T-cell (primary cell): Measurements from ENCODE around the gene MAN2A1. TPM values are rescaled to one million over a fixed set of nuclear protein-coding genes. Genes with fewer than 3 reads are reported as not detected.

Experiments
- ATAC-seq, 4 experiments: fragments of 200-7000 bp in 3 of 4; fragments of 150-1000 bp in 1 of 4; cut with Tn5 transposase; replicated peaks in 1 of 4; 1 replicate in 3 of 4; 2 replicates in 1 of 4; pipeline ENCODE4 v1.10.0; 2021; ENCODE audit warnings: moderate library complexity in 3 of 4, mild to moderate bottlenecking in 2 of 4, moderate number of reproducible peaks in 1 of 4
- CTCF ChIA-PET, 2 donors: fragments of 300-600 bp; sonication (Branson Sonifier 250); formaldehyde crosslinking; loops; one replicate each; lab custom pipeline; 2022; ENCODE audit warnings: antibody characterized with exemption in 2 of 2; lab: Charles Lee
- POLR2A ChIA-PET, 2 donors: fragments of 300-600 bp; sonication (Branson Sonifier 250); formaldehyde crosslinking; loops; one replicate each; lab custom pipeline; 2022; ENCODE audit warnings: antibody characterized with exemption in 2 of 2; lab: Charles Lee
- DNase-seq, 35 experiments: peaks; one replicate each; pipeline versions ENCODE4 v3.0.0 to v3.0.0-alpha.2; 2013 to 2023
- H3K27ac ChIP-seq: one replicate; pipeline ENCODE4 v1.5.1; 2013; ENCODE audit warnings: low read length
- H3K27me3 ChIP-seq, 2 experiments: replicated peaks in 1 of 2; 1 replicate in 1 of 2; 2 replicates in 1 of 2; pipeline versions ENCODE4 v1.6.1 to v1.7.0; 2013; ENCODE audit warnings: low read length in 1 of 2, mixed read lengths in 1 of 2; ENCODE audit not compliant: control insufficient read depth in 2 of 2, insufficient read depth in 2 of 2; ENCODE audit errors: extremely low read depth in 1 of 2
- H3K36me3 ChIP-seq, 2 donors: 1 replicate in 1 of 2; 2 replicates in 1 of 2; pipeline versions ENCODE4 v1.6.1 to v1.7.0; 2013; ENCODE audit warnings: low read length in 1 of 2; ENCODE audit not compliant: control insufficient read depth in 2 of 2, insufficient read depth in 1 of 2; ENCODE audit errors: extremely low read depth in 1 of 2
- H3K4me1 ChIP-seq, 2 experiments: 1 replicate in 1 of 2; 2 replicates in 1 of 2; pipeline versions ENCODE4 v1.6.1 to v1.7.0; 2013; ENCODE audit warnings: low read length in 2 of 2, mixed read lengths in 1 of 2; ENCODE audit not compliant: insufficient read depth in 2 of 2, control insufficient read depth in 1 of 2; ENCODE audit errors: extremely low read depth in 1 of 2
- H3K4me3 ChIP-seq, 2 donors: 1 replicate in 1 of 2; 2 replicates in 1 of 2; pipeline versions ENCODE4 v1.5.1 to v1.7.0; 2013; ENCODE audit warnings: mild to moderate bottlenecking in 2 of 2, low read length in 1 of 2, moderate library complexity in 1 of 2; ENCODE audit not compliant: control insufficient read depth in 1 of 2; ENCODE audit errors: extremely low read depth in 1 of 2
- H3K9me3 ChIP-seq: 2 replicates; pipeline ENCODE4 v1.7.0; 2013
- H3K27ac Mint-ChIP-seq, 2 donors: one replicate each; pipeline ENCODE4 v1.8.0; 2020 to 2021; ENCODE audit warnings: mild to moderate bottlenecking in 2 of 2, mixed read lengths in 2 of 2
- H3K27me3 Mint-ChIP-seq, 2 donors: one replicate each; pipeline ENCODE4 v1.8.0; 2021 to 2022; ENCODE audit warnings: mixed read lengths in 2 of 2
- H3K36me3 Mint-ChIP-seq: one replicate; pipeline ENCODE4 v1.8.0; 2021; ENCODE audit warnings: mixed read lengths
- H3K4me1 Mint-ChIP-seq, 3 donors: one replicate each; pipeline ENCODE4 v1.8.0; 2020 to 2022; ENCODE audit warnings: mixed read lengths in 3 of 3, mild to moderate bottlenecking in 1 of 3
- H3K4me3 Mint-ChIP-seq, 3 donors: one replicate each; pipeline ENCODE4 v1.8.0; 2020 to 2022; ENCODE audit warnings: mild to moderate bottlenecking in 3 of 3, mixed read lengths in 3 of 3, moderate library complexity in 3 of 3
- H3K9me3 Mint-ChIP-seq, 3 donors: one replicate each; pipeline ENCODE4 v1.8.0; 2020 to 2022; ENCODE audit warnings: mixed read lengths in 3 of 3
- WGBS: methylation state at CpG from one replicate; pipeline ENCODE4 v1.1.5; 2013; ENCODE audit warnings: missing lambda C conversion rate; ENCODE audit not compliant: insufficient coverage; 5-methylcytosine and 5-hydroxymethylcytosine counted together
- total RNA-seq, 35 experiments: library from RNA in 6 of 35; stranded (reverse) in 6 of 35; fragments of 120-200 nt in 1 of 35; gene quantifications; one replicate each; pipeline versions ENCODE4 v1.2.1 to v1.2.4 and lab custom pipeline; 2013 to 2026

The MAN2A1 gene
- total RNA-seq, 5 donors from 2014 or later (not counting 1 experiment from before 2014, with no cell fraction given): 46.7 to 64.0 (median 50.4) TPM

GRCh38 chr5:109862301-109862700, 172.6 kb downstream of the MAN2A1 start:
- Mint-ChIP-seq H3K9me3 (no peaks in the 10 kb centered on the region), H3K36me3 (peaks cover 77% of the 10 kb centered on the region), H3K4me3 (no peak overlapping the region), H3K27ac (no peak overlapping the region), H3K4me1 (peaks cover 77 to 79% (median 78%) of the 10 kb centered on the region in 3 donors), H3K27me3 (no peaks in the 10 kb centered on the region)
- H3K4me1 ChIP-seq: peaks cover 22 to 26% of the 10 kb centered on the region in 2 experiments
- ChIA-PET CTCF (interaction anchor here in 1 of 2 donors (0.6 kb wide), 1 partner anchor 40 kb away, joined by 3 read pairs; no protein-coding TSS in a partner anchor), POLR2A (no interaction called here)
- peaks cover 0 to 35% of the 10 kb centered on the region in 2 donors for H3K36me3 ChIP-seq
- no peak overlapping the region for H3K27ac ChIP-seq
- no peaks in the 10 kb centered on the region for H3K27me3 ChIP-seq
- DNase-seq (no peak), ATAC-seq (no peak)
- 100% methylated on average over 1 of the region's 2 CpGs for WGBS
- H3K9me3 ChIP-seq: no peaks in the 10 kb centered on the region
- H3K4me3 ChIP-seq: no peak overlapping the region

- Histone ChIP-seq H3K27me3 (no peaks in the 10 kb centered on the region), H3K9me3 (no peaks in the 10 kb centered on the region), H3K36me3 (peaks cover 0 to 35% of the 10 kb centered on the region in 2 donors), H3K4me1 (peaks cover 12 to 15% of the 10 kb centered on the region in 2 experiments), H3K27ac (no peak overlapping the region), H3K4me3 (no peak overlapping the region)
- ChIA-PET POLR2A (interaction anchor here in 1 of 2 donors (1.1 kb wide), 1 partner anchor 94 kb away, joined by 5 read pairs; no protein-coding TSS in a partner anchor), CTCF (no interaction called here)
- Mint-ChIP-seq H3K27me3 (no peaks in the 10 kb centered on the region), H3K9me3 (no peaks in the 10 kb centered on the region), H3K4me1 (peaks cover 76 to 79% (median 78%) of the 10 kb centered on the region in 3 donors), H3K27ac (peak overlapping the region in 1 of 2 donors; percentile 72), H3K4me3 (no peak overlapping the region), H3K36me3 (peaks cover 81% of the 10 kb centered on the region)
- ATAC-seq (peak in 1 of 4 experiments; percentile 34), DNase-seq (no peak)
- WGBS: no CpG with 5 or more reads among the region's 1 CpG
Observed at GRCh38 chr5:109863752-109864151, 174.0 kb downstream of the MAN2A1 start.

GRCh38 chr5:109865637-109866036, 175.9 kb downstream of the MAN2A1 start:
- Mint-ChIP-seq H3K4me1 (peaks cover 71 to 75% (median 73%) of the 10 kb centered on the region in 3 donors), H3K36me3 (peaks cover 76% of the 10 kb centered on the region), H3K27ac (peak overlapping the region; percentile 37 to 90), H3K27me3 (no peaks in the 10 kb centered on the region), H3K9me3 (no peaks in the 10 kb centered on the region), H3K4me3 (no peak overlapping the region)
- POLR2A ChIA-PET: interaction anchor here in 1 of 2 donors (0.5 kb wide), 1 partner anchor 136 kb away, joined by 3 read pairs; no protein-coding TSS in a partner anchor
- WGBS: 83% methylated on average over 2 of the region's 2 CpGs
- Histone ChIP-seq H3K27ac (no peak overlapping the region), H3K27me3 (no peaks in the 10 kb centered on the region), H3K4me1 (peaks cover 6 to 14% of the 10 kb centered on the region in 2 experiments), H3K9me3 (no peaks in the 10 kb centered on the region), H3K36me3 (peaks cover 0 to 35% of the 10 kb centered on the region in 2 donors), H3K4me3 (no peak overlapping the region)
- DNase-seq: no peak
- CTCF ChIA-PET: no interaction called here
- peak in 3 of 4 experiments; percentile 65 to 75 (median 71) for ATAC-seq

DNA sequence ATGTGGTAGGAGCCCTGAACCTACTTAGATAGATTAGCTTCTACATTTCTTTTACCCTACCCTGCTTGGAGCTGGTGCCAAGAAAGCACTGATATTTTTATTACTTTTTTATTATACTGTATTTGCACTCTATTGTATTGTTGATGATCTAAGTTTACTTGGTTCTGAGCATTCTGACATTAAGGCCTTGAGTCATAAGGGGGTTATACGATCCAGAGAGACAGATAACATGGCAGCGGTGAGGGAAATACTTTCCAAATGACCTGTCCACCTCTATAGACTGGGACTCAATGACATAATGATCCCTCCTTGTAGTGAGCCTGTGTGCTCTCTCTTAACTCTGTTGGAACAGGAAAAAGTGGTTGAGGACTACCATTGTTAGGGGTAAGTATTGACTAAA, 176.3 kb downstream of the MAN2A1 start:
- no CpG with 5 or more reads among the region's 2 CpGs for WGBS
- H3K27me3 Mint-ChIP-seq: no peaks in the 10 kb centered on the region
- H3K4me3 Mint-ChIP-seq: no peak overlapping the region
- peaks cover 6 to 14% of the 10 kb centered on the region in 2 experiments for H3K4me1 ChIP-seq
- H3K36me3 Mint-ChIP-seq: peaks cover 72% of the 10 kb centered on the region
- no peak overlapping the region for H3K4me3 ChIP-seq
- peaks cover 68 to 71% (median 69%) of the 10 kb centered on the region in 3 donors for H3K4me1 Mint-ChIP-seq
- ChIA-PET POLR2A (no interaction called here), CTCF (no interaction called here)
- no peaks in the 10 kb centered on the region for H3K9me3 ChIP-seq
- H3K27me3 ChIP-seq: no peaks in the 10 kb centered on the region
- no peaks in the 10 kb centered on the region for H3K9me3 Mint-ChIP-seq
- ATAC-seq (no peak), DNase-seq (no peak)
- H3K27ac Mint-ChIP-seq: peak overlapping the region; percentile 37 to 90
- no peak overlapping the region for H3K27ac ChIP-seq
- H3K36me3 ChIP-seq: peaks cover 0 to 35% of the 10 kb centered on the region in 2 donors

- no peaks in the 10 kb centered on the region for H3K9me3 Mint-ChIP-seq
- ChIA-PET POLR2A (no interaction called here), CTCF (no interaction called here)
- H3K4me3 Mint-ChIP-seq: peak overlapping the region in 1 of 3 donors; percentile 34
- H3K27ac Mint-ChIP-seq: peak overlapping the region; percentile 50 to 81
- no peaks in the 10 kb centered on the region for H3K27me3 Mint-ChIP-seq
- peaks cover 47 to 54% (median 54%) of the 10 kb centered on the region in 3 donors for H3K4me1 Mint-ChIP-seq
- Histone ChIP-seq H3K27ac (no peak overlapping the region), H3K4me3 (no peak overlapping the region), H3K27me3 (no peaks in the 10 kb centered on the region), H3K9me3 (no peaks in the 10 kb centered on the region), H3K36me3 (peaks cover 0 to 25% of the 10 kb centered on the region in 2 donors), H3K4me1 (peaks cover 6 to 7% of the 10 kb centered on the region in 2 experiments)
- H3K36me3 Mint-ChIP-seq: peaks cover 52% of the 10 kb centered on the region
- peak in 3 of 4 experiments; percentile 38 to 59 (median 53) for ATAC-seq
- WGBS: 17% methylated on average over 1 of the region's 2 CpGs
- peak in 1 of 35 experiments; percentile 26 for DNase-seq
Observed at GRCh38 chr5:109868737-109869136, 179.0 kb downstream of the MAN2A1 start.

- H3K27me3 Mint-ChIP-seq: no peaks in the 10 kb centered on the region
- peaks cover 8 to 16% of the 10 kb centered on the region in 2 experiments for H3K4me1 ChIP-seq
- DNase-seq (no peak), ATAC-seq (no peak)
- POLR2A ChIA-PET: no interaction called here
- no peaks in the 10 kb centered on the region for H3K27me3 ChIP-seq
- no peak overlapping the region for H3K27ac ChIP-seq
- no peaks in the 10 kb centered on the region for H3K36me3 ChIP-seq
- CTCF ChIA-PET: no interaction called here
- peak overlapping the region in 1 of 2 donors; percentile 39 for H3K27ac Mint-ChIP-seq
- H3K9me3 ChIP-seq: no peaks in the 10 kb centered on the region
- peaks cover 37 to 52% (median 49%) of the 10 kb centered on the region in 3 donors for H3K4me1 Mint-ChIP-seq
- WGBS: 100% methylated on average over 1 of the region's 4 CpGs
- no peaks in the 10 kb centered on the region for H3K9me3 Mint-ChIP-seq
- H3K4me3 ChIP-seq: no peak overlapping the region
- H3K36me3 Mint-ChIP-seq: peaks cover 12% of the 10 kb centered on the region
- H3K4me3 Mint-ChIP-seq: peak overlapping the region in 1 of 3 donors; percentile 9
Observed at GRCh38 chr5:109873687-109874086, 184.0 kb downstream of the MAN2A1 start.
